Progenitor cell of endocrine pancreas (in vitro differentiated cells): ENCODE measurements around the gene NMT1. TPM values are rescaled to one million over a fixed set of nuclear protein-coding genes. Genes with fewer than 3 reads are reported as not detected.
A peak's percentile ranks its signal among the peaks of the same experiment; 100 is the strongest.

ENCODE experiments used
- DNase-seq: peaks from one replicate; pipeline ENCODE4 v3.0.0; 2021; ENCODE audit warnings: low spot score; ENCODE audit not compliant: unreplicated experiment
- H3K27ac Mint-ChIP-seq: 2 replicates; pipeline ENCODE4 v1.8.0; 2021; ENCODE audit warnings: mild to moderate bottlenecking, moderate library complexity, mixed read lengths
- H3K27me3 Mint-ChIP-seq: 2 replicates; pipeline ENCODE4 v1.8.0; 2021; ENCODE audit warnings: mixed read lengths
- H3K36me3 Mint-ChIP-seq: 2 replicates; pipeline ENCODE4 v1.8.0; 2022; ENCODE audit warnings: mixed read lengths; ENCODE audit not compliant: insufficient read depth
- H3K4me1 Mint-ChIP-seq: 2 replicates; pipeline ENCODE4 v1.8.0; 2021; ENCODE audit warnings: low read depth, mixed read lengths
- H3K4me3 Mint-ChIP-seq: 2 replicates; pipeline ENCODE4 v1.8.0; 2021; ENCODE audit warnings: low read depth, mild to moderate bottlenecking, moderate library complexity, mixed read lengths
- H3K9me3 Mint-ChIP-seq: 2 replicates; pipeline ENCODE4 v1.8.0; 2021; ENCODE audit warnings: low read depth, mixed read lengths
- CTCF ChIP-seq: fragments of 200-600 bp; sonication (generic); IDR thresholded peaks from one replicate; pipeline ENCODE4 v1.5.0; 2021; ENCODE audit warnings: antibody characterized with exemption, mild to moderate bottlenecking; ENCODE audit not compliant: unreplicated experiment
- total RNA-seq: library from RNA; stranded (reverse); gene quantifications from 2 replicates; pipeline ENCODE4 v1.2.1, GENCODE V29; 2021

Gene NMT1
- total RNA-seq, 1 donor from 2014 or later, result 97.4 TPM

DNA sequence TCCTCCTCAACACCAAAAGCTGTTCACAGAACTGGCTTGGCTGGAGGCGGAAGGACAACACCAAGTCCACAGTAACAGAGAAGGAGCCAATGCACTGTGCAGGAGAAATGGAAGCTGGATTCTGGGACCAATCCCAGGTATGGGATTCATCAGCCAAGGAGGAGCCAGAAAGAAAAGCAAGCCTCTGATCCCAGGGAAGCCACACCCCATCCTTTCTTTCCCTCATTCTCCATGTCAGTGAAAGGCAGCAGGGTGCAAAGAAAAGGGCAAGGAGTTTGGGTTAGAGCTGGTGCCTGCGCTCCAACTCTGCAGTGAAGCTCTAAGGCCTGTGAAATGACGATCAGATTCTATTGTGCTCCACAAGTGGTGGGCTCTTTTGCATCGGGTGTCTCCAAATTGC lies 20.7 kb upstream of the NMT1 start:
- no peaks in the 10 kb centered on the region for H3K9me3 Mint-ChIP-seq
- TF ChIP-seq CTCF, result no peak
- H3K27ac Mint-ChIP-seq, result no peak overlapping the region
- DNase-seq, result no peak
- no peaks in the 10 kb centered on the region for H3K36me3 Mint-ChIP-seq
- no peaks in the 10 kb centered on the region for H3K27me3 Mint-ChIP-seq
- no peak overlapping the region for H3K4me3 Mint-ChIP-seq
- peaks cover 3% of the 10 kb centered on the region for H3K4me1 Mint-ChIP-seq

DNA sequence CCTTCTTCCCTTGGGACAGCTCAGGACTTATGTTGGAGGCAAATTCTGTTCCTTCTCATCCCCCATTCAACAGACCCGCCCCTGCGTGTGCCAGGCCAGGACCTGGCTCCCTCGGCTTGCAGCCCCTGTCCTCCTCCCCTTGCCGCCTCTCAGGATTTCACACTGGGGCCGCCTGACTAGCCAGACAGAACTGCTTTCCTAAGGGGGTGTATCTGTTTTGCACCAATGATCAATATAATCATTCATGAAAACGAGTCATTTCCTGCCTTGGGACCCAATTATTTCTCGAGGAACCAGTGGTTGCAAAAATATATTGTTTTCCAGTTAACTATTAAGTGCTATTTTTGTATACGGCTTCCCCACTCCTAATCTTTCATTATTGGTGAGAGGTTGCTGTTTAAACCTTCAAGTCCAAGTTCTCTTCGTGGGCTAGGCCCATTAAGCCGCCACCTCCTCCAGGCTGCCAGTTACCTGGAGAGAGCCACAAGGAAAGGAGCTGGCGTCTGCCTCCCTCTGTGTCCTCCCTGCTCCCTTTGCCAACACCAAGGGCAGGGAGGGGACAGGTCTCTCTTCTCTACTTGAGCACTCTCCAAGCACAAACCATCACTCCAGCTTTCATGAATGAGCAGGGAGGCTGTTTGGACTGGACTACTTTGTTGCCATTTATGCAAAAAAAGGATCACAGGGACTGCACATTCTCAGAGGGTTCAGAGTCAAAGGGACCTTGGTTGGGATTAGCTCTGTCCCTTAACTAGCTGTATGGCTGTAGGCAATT lies 18.6 kb upstream of the NMT1 start:
- no peak overlapping the region for H3K4me3 Mint-ChIP-seq
- H3K36me3 Mint-ChIP-seq, result peaks cover 2% of the 10 kb centered on the region
- H3K4me1 Mint-ChIP-seq, result peaks cover 3% of the 10 kb centered on the region
- no peak overlapping the region for H3K27ac Mint-ChIP-seq
- TF ChIP-seq CTCF, result no peak
- no peak for DNase-seq
- no peaks in the 10 kb centered on the region for H3K9me3 Mint-ChIP-seq
- no peaks in the 10 kb centered on the region for H3K27me3 Mint-ChIP-seq

GRCh38 chr17:45043813-45044540 lies 17.1 kb upstream of the NMT1 start:
- no peaks in the 10 kb centered on the region for H3K27me3 Mint-ChIP-seq
- TF ChIP-seq CTCF, result no peak
- no peak overlapping the region for H3K27ac Mint-ChIP-seq
- H3K9me3 Mint-ChIP-seq, result no peaks in the 10 kb centered on the region
- H3K4me3 Mint-ChIP-seq, result no peak overlapping the region
- peaks cover 2% of the 10 kb centered on the region for H3K36me3 Mint-ChIP-seq
- H3K4me1 Mint-ChIP-seq, result peaks cover 3% of the 10 kb centered on the region
- no peak for DNase-seq

DNA sequence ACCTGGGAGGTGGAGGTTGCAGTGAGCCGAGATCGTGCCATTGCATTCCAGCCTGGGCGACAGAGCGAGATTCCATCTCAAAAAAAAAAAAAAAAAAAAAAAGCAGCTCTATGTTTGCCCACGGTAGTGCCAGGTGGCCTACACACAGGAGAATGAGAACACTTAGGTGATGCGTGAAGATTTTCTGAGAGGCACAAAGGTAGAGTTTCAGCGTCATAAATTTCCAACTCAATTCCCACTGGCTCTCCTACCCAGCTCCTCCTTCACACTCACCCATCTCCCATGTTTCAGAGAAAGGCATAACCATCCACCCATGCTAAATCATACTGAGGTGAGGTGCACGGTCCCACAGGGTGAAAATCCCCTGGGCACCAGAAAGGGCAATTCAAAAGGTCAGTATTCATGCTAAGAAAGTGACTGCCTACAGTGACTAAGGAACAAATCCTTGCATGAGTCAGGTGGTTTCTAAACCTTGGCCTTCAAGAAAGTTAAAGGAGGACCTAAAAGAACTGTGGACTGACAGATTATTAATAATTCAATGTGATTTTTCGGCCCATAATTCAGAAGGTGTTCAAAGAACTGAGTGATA lies 14.5 kb upstream of the NMT1 start:
- Mint-ChIP-seq H3K27me3 (no peaks in the 10 kb centered on the region), H3K27ac (peak overlapping the region; percentile 43), H3K36me3 (peaks cover 2% of the 10 kb centered on the region), H3K4me3 (no peak overlapping the region), H3K4me1 (peaks cover 10% of the 10 kb centered on the region), H3K9me3 (no peaks in the 10 kb centered on the region)
- DNase-seq, result no peak
- no peak for TF ChIP-seq CTCF

GRCh38 chr17:45048795-45049563 lies 12.1 kb upstream of the NMT1 start:
- Mint-ChIP-seq H3K9me3 (no peaks in the 10 kb centered on the region), H3K27me3 (no peaks in the 10 kb centered on the region), H3K4me3 (peak overlapping the region; percentile 47), H3K4me1 (peaks cover 7% of the 10 kb centered on the region), H3K27ac (peak overlapping the region; percentile 10), H3K36me3 (peaks cover 2% of the 10 kb centered on the region)
- peak; percentile 45 for TF ChIP-seq CTCF
- DNase-seq, result no peak
